Measurements from ENCODE around the gene CRMP1. TPM values are rescaled to one million over a fixed set of nuclear protein-coding genes. Genes with fewer than 3 reads are reported as not detected.

CRMP1 gene
- total RNA-seq, 4 donors from 2014 or later = 1.2 to 4.0 (median 2.3) TPM

GRCh38 chr4:5824227-5824626, 68.7 kb downstream of the CRMP1 start:
- no peak for DNase-seq (ENCODE audit: extremely low spot score)
- WGBS = 85% methylated on average over 7 of the region's 7 CpGs
- H3K4me3 ChIP-seq = no peak overlapping the region
- H3K27me3 ChIP-seq = no peaks in the 10 kb centered on the region
- H3K9me3 ChIP-seq = no peaks in the 10 kb centered on the region
- H3K4me1 ChIP-seq = peaks cover 4 to 15% (median 10%) of the 10 kb centered on the region in 4 donors
- intact Hi-C loops (cut with DNase I) = loop anchor here (10.0 kb wide), 1 partner anchor 151 kb away; no protein-coding TSS in a partner anchor
- peaks cover 0 to 55% (median 16%) of the 10 kb centered on the region in 4 donors for H3K36me3 ChIP-seq
- no peak for TF ChIP-seq POLR2AphosphoS5 (IDR thresholded peaks at IDR 0.05)
- TF ChIP-seq CTCF (IDR thresholded peaks at IDR 0.05) = no peak
- no peak for TF ChIP-seq POLR2A (IDR thresholded peaks at IDR 0.05; ENCODE audit: low read depth)
- TF ChIP-seq EP300 (IDR thresholded peaks at IDR 0.05) = no peak
- no peak overlapping the region for H3K27ac ChIP-seq (replicated peaks in 1 of 4)

- no peaks in the 10 kb centered on the region for H3K27me3 ChIP-seq
- no peak overlapping the region for H3K27ac ChIP-seq (replicated peaks in 1 of 4)
- 92% methylated on average over 10 of the region's 10 CpGs for WGBS
- intact Hi-C loops (cut with DNase I) = loop anchor here (10.0 kb wide), 1 partner anchor 151 kb away; no protein-coding TSS in a partner anchor
- no peak overlapping the region for H3K4me3 ChIP-seq
- peaks cover 0 to 61% (median 19%) of the 10 kb centered on the region in 4 donors for H3K36me3 ChIP-seq
- DNase-seq (ENCODE audit: extremely low spot score) = no peak
- H3K9me3 ChIP-seq = no peaks in the 10 kb centered on the region
- H3K4me1 ChIP-seq = peaks cover 4 to 15% (median 10%) of the 10 kb centered on the region in 4 donors
- no peak for TF ChIP-seq CTCF (IDR thresholded peaks at IDR 0.05)
- TF ChIP-seq POLR2AphosphoS5 (IDR thresholded peaks at IDR 0.05) = no peak
- no peak for TF ChIP-seq EP300 (IDR thresholded peaks at IDR 0.05)
- no peak for TF ChIP-seq POLR2A (IDR thresholded peaks at IDR 0.05; ENCODE audit: low read depth)
Measured at GRCh38 chr4:5823542-5824211, 69.2 kb downstream of the CRMP1 start.

- peaks cover 4 to 10% (median 7%) of the 10 kb centered on the region in 4 donors for H3K4me1 ChIP-seq
- no peak overlapping the region for H3K4me3 ChIP-seq
- no peak for TF ChIP-seq CTCF (IDR thresholded peaks at IDR 0.05)
- TF ChIP-seq POLR2AphosphoS5 (IDR thresholded peaks at IDR 0.05) = no peak
- no peak for TF ChIP-seq POLR2A (IDR thresholded peaks at IDR 0.05; ENCODE audit: low read depth)
- no peak for TF ChIP-seq EP300 (IDR thresholded peaks at IDR 0.05)
- no peak overlapping the region for H3K27ac ChIP-seq (replicated peaks in 1 of 4)
- intact Hi-C loops (cut with DNase I) = loop anchor here (10.0 kb wide), 1 partner anchor 152 kb away; no protein-coding TSS in a partner anchor
- H3K36me3 ChIP-seq = peaks cover 0 to 58% (median 23%) of the 10 kb centered on the region in 4 donors
- H3K27me3 ChIP-seq = no peaks in the 10 kb centered on the region
- H3K9me3 ChIP-seq = no peaks in the 10 kb centered on the region
- no peak for DNase-seq (ENCODE audit: extremely low spot score)
- 77% methylated on average over 5 of the region's 5 CpGs for WGBS
Measured at GRCh38 chr4:5822619-5823018, 70.3 kb downstream of the CRMP1 start.

- intact Hi-C loops (cut with DNase I) = loop anchor here (10.0 kb wide), 1 partner anchor 153 kb away; no protein-coding TSS in a partner anchor
- 66% methylated on average over 17 of the region's 18 CpGs for WGBS
- H3K27ac ChIP-seq (replicated peaks in 1 of 4) = no peak overlapping the region
- DNase-seq (ENCODE audit: extremely low spot score) = no peak
- peaks cover 0 to 66% (median 26%) of the 10 kb centered on the region in 4 donors for H3K36me3 ChIP-seq
- peaks cover 0 to 2% (median under 1%) of the 10 kb centered on the region in 4 donors for H3K4me1 ChIP-seq
- no peaks in the 10 kb centered on the region for H3K9me3 ChIP-seq
- H3K4me3 ChIP-seq = no peak overlapping the region
- TF ChIP-seq CTCF (IDR thresholded peaks at IDR 0.05) (peak; percentile 29 to 58 (median 43)), POLR2AphosphoS5 (IDR thresholded peaks at IDR 0.05) (no peak)
- no peaks in the 10 kb centered on the region for H3K27me3 ChIP-seq
Measured at GRCh38 chr4:5821665-5822358, 71.1 kb downstream of the CRMP1 start.

Data from esophagus muscularis mucosa (tissue), 4 donors.